Measurements from ENCODE around the gene YTHDF1.

YTHDF1 gene

DNA sequence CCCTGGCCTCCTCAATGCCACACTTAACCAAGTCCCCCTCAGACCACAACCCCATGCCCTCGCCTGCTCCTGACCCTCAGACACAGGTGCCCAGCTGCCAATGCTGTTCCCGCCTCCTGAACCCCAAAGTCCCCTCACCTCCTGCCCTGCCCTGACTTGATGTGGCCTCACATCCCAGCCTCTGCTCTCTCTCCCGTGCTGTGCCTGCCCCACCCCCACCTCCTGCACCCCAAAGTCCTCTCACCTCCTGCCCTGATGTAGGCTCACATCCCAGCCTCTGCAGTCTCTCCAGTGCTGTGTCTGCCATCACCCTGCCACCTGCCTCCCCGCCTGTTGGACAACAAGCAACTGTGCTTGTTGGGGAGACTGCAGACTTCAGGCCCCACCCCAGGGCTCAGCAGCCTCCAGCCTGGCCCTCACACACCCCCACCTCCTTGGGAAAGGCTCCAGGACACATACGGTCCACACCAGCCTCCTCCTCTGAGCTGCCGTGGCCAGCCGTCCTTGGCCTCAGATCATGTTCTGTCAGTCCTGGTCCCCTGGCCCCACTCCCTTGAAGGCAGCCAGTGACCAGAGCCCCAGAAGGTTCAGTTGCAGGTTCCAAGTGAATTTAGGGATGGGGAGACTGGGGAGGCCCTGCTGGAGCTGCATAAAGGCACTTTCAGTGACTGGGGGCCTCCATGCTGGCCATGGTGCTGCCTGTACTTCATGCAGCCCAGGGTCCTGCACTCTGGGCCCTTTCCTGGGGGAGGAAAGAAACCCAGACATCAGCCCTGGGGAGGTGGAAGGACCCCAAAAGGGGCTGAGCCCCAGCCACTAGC lies 28.4 kb downstream of the YTHDF1 start (continued):
- TF ChIP-seq, protein P1, sequence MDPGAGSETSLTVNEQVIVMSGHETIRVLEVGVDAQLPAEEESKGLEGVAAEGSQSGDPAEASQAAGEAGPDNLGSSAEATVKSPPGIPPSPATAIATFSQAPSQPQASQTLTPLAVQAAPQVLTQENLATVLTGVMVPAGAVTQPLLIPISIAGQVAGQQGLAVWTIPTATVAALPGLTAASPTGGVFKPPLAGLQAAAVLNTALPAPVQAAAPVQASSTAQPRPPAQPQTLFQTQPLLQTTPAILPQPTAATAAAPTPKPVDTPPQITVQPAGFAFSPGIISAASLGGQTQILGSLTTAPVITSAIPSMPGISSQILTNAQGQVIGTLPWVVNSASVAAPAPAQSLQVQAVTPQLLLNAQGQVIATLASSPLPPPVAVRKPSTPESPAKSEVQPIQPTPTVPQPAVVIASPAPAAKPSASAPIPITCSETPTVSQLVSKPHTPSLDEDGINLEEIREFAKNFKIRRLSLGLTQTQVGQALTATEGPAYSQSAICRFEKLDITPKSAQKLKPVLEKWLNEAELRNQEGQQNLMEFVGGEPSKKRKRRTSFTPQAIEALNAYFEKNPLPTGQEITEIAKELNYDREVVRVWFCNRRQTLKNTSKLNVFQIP (CRISPR knock-in tag; IDR thresholded peaks at IDR 0.05; ENCODE audit: borderline replicate concordance, low read depth): no peak
- no peak for TF ChIP-seq SNAI2 (CRISPR knock-in tag; IDR thresholded peaks at IDR 0.05)

DNA sequence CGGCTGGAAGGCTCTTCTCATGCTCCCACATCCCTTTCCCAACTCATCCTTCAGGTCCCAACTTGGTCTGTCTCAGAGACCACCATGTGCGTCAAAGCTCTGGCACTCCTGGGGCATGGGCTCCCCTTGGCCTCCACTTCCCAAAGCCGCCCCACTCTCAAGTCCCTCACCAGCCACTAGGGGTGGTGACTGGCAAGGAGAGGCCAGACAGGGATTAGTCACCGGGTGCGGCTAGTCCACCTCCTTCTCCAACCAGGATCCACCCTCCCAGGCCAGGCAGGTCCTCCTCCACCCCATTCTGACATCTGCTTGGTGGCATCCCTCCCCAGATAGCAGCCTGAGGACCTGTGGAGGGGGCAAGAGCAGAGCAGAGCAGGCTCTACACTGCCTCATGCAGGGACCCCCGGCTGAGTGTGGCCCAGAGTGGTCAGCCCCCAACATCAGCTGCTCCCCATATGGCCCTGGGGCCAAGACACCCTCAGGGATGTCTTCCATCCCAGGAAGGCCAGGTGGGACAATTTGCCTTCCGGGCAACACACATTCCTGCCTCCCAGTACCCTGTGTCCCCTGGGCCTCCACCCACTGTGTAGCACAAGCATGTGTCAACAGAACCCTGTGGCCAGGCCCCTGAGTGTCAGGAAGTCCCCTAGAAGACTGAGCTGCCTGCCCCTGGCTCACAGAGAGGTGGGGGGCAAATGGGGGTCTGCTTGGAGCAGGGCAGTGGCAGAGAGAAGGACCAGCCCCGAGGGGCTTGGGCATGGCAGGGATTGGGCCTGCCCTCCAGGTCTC lies 29.2 kb downstream of the YTHDF1 start:
- no peak for ATAC-seq
- TF ChIP-seq TCF4 (CRISPR knock-in tag; IDR thresholded peaks at IDR 0.05; ENCODE audit: borderline replicate concordance): no peak
- TF ChIP-seq ESRRG (CRISPR knock-in tag; IDR thresholded peaks at IDR 0.05): no peak
- no peak for TF ChIP-seq ARNTL (CRISPR knock-in tag; IDR thresholded peaks at IDR 0.05; ENCODE audit: borderline replicate concordance, low read depth)
- no peak for TF ChIP-seq CREB5 (CRISPR knock-in tag; IDR thresholded peaks at IDR 0.05; ENCODE audit: low read depth)
- TF ChIP-seq SNAI2 (CRISPR knock-in tag; IDR thresholded peaks at IDR 0.05): no peak
- no peak for TF ChIP-seq ZNF70 (CRISPR knock-in tag; IDR thresholded peaks at IDR 0.05)
- TF ChIP-seq ZNF565 (CRISPR knock-in tag; conservative IDR thresholded peaks at IDR 0.05; ENCODE audit: low read depth): no peak
- no peak for TF ChIP-seq BACH2 (CRISPR knock-in tag; IDR thresholded peaks at IDR 0.05; ENCODE audit: borderline replicate concordance)
- TF ChIP-seq, protein P2, sequence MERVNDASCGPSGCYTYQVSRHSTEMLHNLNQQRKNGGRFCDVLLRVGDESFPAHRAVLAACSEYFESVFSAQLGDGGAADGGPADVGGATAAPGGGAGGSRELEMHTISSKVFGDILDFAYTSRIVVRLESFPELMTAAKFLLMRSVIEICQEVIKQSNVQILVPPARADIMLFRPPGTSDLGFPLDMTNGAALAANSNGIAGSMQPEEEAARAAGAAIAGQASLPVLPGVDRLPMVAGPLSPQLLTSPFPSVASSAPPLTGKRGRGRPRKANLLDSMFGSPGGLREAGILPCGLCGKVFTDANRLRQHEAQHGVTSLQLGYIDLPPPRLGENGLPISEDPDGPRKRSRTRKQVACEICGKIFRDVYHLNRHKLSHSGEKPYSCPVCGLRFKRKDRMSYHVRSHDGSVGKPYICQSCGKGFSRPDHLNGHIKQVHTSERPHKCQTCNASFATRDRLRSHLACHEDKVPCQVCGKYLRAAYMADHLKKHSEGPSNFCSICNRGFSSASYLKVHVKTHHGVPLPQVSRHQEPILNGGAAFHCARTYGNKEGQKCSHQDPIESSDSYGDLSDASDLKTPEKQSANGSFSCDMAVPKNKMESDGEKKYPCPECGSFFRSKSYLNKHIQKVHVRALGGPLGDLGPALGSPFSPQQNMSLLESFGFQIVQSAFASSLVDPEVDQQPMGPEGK (CRISPR knock-in tag; IDR thresholded peaks at IDR 0.05; ENCODE audit: borderline replicate concordance): no peak
- TF ChIP-seq ZC3H10 (CRISPR knock-in tag; IDR thresholded peaks at IDR 0.05): no peak
- no peak for TF ChIP-seq GLIS3 (CRISPR knock-in tag; IDR thresholded peaks at IDR 0.05)
- no peak for TF ChIP-seq ZFP3 (CRISPR knock-in tag; IDR thresholded peaks at IDR 0.05)
- TF ChIP-seq, protein P1 (CRISPR knock-in tag; IDR thresholded peaks at IDR 0.05; ENCODE audit: borderline replicate concordance, low read depth): no peak
- TF ChIP-seq CSDC2 (CRISPR knock-in tag; IDR thresholded peaks at IDR 0.05): no peak
- no peak for TF ChIP-seq RARB (CRISPR knock-in tag; IDR thresholded peaks at IDR 0.05)
- no peak for TF ChIP-seq ZFP30 (CRISPR knock-in tag; IDR thresholded peaks at IDR 0.05)

GRCh38 chr20:63186084-63186483 lies 29.8 kb downstream of the YTHDF1 start:
- ATAC-seq: no peak
- TF ChIP-seq CSDC2 (CRISPR knock-in tag; IDR thresholded peaks at IDR 0.05) (no peak), ISL1 (CRISPR knock-in tag; IDR thresholded peaks at IDR 0.05) (no peak), ESRRG (CRISPR knock-in tag; IDR thresholded peaks at IDR 0.05) (no peak), ZNF8 (CRISPR knock-in tag; IDR thresholded peaks at IDR 0.05) (no peak), BACH2 (CRISPR knock-in tag; IDR thresholded peaks at IDR 0.05; ENCODE audit: borderline replicate concordance) (no peak), RARB (CRISPR knock-in tag; IDR thresholded peaks at IDR 0.05) (no peak), TSHZ2 (CRISPR knock-in tag; IDR thresholded peaks at IDR 0.05) (no peak), TCF4 (CRISPR knock-in tag; IDR thresholded peaks at IDR 0.05; ENCODE audit: borderline replicate concordance) (no peak), OSR1 (CRISPR knock-in tag; IDR thresholded peaks at IDR 0.05) (no peak), PPARA (CRISPR knock-in tag; IDR thresholded peaks at IDR 0.05; ENCODE audit: borderline replicate concordance) (no peak), ZFP30 (CRISPR knock-in tag; IDR thresholded peaks at IDR 0.05) (no peak), GLIS3 (CRISPR knock-in tag; IDR thresholded peaks at IDR 0.05) (no peak), TOX (CRISPR knock-in tag; IDR thresholded peaks at IDR 0.05; ENCODE audit: borderline replicate concordance) (no peak), SNAI2 (CRISPR knock-in tag; IDR thresholded peaks at IDR 0.05) (no peak), ZNF565 (CRISPR knock-in tag; conservative IDR thresholded peaks at IDR 0.05; ENCODE audit: low read depth) (no peak), ZNF70 (CRISPR knock-in tag; IDR thresholded peaks at IDR 0.05) (no peak)
- TF ChIP-seq, protein P1 (CRISPR knock-in tag; IDR thresholded peaks at IDR 0.05; ENCODE audit: borderline replicate concordance, low read depth): no peak
